T-helper 1 cell treated with Interleukin-12 subunit alpha and Interleukin-12 subunit beta and Interleukin-4 antibody, amounts not matched to agents 30 μg/mL and 1 μg/mL, for 36 hours (primary cell): ENCODE data around the gene SNX9.
"Not testable (repeated sequence)": the region's sequence is repeated elsewhere in the genome, so short reads cannot be mapped to it uniquely, and the experiment has no call there.

Source experiments
- H3K27ac Mint-ChIP-seq: one replicate; pipeline ENCODE4 v1.8.0; 2021; ENCODE audit warnings: mild to moderate bottlenecking, mixed read lengths
- H3K27me3 Mint-ChIP-seq: one replicate; pipeline ENCODE4 v1.8.0; 2021; ENCODE audit warnings: low read depth, mixed read lengths
- H3K36me3 Mint-ChIP-seq: one replicate; pipeline ENCODE4 v1.8.0; 2021; ENCODE audit warnings: low read depth, mixed read lengths
- H3K4me1 Mint-ChIP-seq: one replicate; pipeline ENCODE4 v1.8.0; 2021; ENCODE audit warnings: low read depth, mixed read lengths
- H3K4me3 Mint-ChIP-seq: one replicate; pipeline ENCODE4 v1.8.0; 2021; ENCODE audit warnings: mild to moderate bottlenecking, moderate library complexity, mixed read lengths
- H3K9me3 Mint-ChIP-seq: one replicate; pipeline ENCODE4 v1.8.0; 2021; ENCODE audit warnings: mixed read lengths

The SNX9 gene

DNA sequence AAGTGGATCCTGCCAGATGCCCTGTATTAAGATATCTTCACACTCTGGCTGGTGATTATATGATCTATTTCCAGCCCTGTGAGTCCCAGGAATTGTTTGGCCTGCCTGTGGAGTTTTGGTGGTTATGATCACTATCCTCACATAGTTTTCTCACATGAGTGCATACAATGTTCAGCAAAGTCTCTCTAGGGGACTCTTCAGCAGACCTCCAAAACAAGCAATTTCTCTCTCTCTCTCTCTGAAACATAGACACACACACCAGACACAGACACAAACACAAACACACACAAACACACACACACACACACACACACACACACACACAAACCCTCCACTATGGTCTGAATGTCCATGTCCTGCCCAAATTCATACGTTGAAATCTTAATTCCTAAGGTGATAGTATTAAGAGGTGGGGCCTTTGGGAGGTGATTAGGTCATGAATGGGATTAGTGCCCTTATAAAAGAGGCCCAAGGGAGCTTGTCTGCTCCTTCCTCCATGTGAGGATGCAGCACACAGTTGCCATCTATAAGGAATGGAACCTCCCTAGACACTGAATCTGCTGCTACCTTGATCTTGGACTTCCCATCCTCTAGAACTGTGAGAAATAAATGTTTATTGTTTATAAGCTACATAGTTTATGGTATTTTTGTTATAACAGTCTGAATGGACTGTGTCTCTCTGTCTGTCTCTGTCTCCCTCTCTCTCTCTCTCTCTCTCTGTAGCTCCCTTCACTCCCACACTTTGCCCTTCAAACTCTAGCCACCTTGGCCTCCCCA lies 136.6 kb downstream of the SNX9 start:
- Mint-ChIP-seq H3K4me3 (no peak overlapping the region), H3K9me3 (peaks cover 32% of the 10 kb centered on the region), H3K27me3 (no peaks in the 10 kb centered on the region), H3K36me3 (peaks cover 21% of the 10 kb centered on the region), H3K27ac (peak overlapping the region; percentile 16), H3K4me1 (peaks cover 23% of the 10 kb centered on the region)

- peaks cover 21% of the 10 kb centered on the region for H3K36me3 Mint-ChIP-seq
- H3K9me3 Mint-ChIP-seq, result peaks cover 36% of the 10 kb centered on the region
- no peak overlapping the region for H3K27ac Mint-ChIP-seq
- H3K27me3 Mint-ChIP-seq, result no peaks in the 10 kb centered on the region
- peaks cover 23% of the 10 kb centered on the region for H3K4me1 Mint-ChIP-seq
- H3K4me3 Mint-ChIP-seq, result no peak overlapping the region
Measured at GRCh38 chr6:157961153-157961831, 138.2 kb downstream of the SNX9 start.

DNA sequence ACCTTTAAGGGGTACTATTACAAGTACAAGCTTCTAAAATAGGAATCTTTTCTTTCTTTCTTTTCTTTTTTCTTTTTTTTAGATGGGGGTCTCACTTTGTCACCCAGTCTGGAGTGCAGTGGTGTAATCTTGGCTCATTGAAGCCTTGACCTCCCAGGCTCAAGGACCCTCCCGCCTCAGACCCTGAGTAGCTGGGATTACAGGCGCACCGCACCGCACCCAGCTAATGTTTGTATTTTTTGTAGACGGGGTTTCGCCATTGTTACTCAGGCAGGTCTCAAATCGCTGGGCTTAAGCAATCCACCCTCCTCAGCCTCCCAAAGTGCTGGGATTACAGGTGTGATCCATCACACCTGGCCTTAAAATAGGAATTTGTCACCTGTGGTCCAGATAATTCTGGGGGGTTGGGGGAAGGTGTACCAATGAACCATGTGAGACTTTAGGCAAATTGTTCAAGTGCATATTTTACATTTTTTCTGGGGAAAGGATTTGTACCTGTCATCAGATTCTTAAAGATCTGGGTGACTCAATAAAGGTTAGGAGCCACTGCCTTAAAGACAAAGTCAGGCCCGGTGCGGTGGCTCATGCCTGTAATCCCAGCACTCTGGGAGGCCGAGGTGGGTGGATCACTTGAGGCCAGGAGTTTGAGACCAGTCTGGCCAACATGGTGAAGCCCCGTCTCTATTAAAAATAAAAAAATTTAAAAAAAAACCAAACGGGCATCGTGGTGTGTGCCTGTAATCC lies 139.0 kb downstream of the SNX9 start:
- H3K4me1 Mint-ChIP-seq, result peaks cover 23% of the 10 kb centered on the region
- peaks cover 21% of the 10 kb centered on the region for H3K36me3 Mint-ChIP-seq
- H3K27ac Mint-ChIP-seq, result peak overlapping the region; percentile 85
- H3K4me3 Mint-ChIP-seq, result no peak overlapping the region
- H3K9me3 Mint-ChIP-seq, result peaks cover 36% of the 10 kb centered on the region
- no peaks in the 10 kb centered on the region for H3K27me3 Mint-ChIP-seq

GRCh38 chr6:157962601-157963302 lies 139.7 kb downstream of the SNX9 start:
- peak overlapping the region; percentile 85 for H3K27ac Mint-ChIP-seq
- peaks cover 21% of the 10 kb centered on the region for H3K36me3 Mint-ChIP-seq
- peaks cover 35% of the 10 kb centered on the region for H3K9me3 Mint-ChIP-seq
- no peaks in the 10 kb centered on the region for H3K27me3 Mint-ChIP-seq
- peak overlapping the region; percentile 71 for H3K4me3 Mint-ChIP-seq
- H3K4me1 Mint-ChIP-seq, result peaks cover 25% of the 10 kb centered on the region

DNA sequence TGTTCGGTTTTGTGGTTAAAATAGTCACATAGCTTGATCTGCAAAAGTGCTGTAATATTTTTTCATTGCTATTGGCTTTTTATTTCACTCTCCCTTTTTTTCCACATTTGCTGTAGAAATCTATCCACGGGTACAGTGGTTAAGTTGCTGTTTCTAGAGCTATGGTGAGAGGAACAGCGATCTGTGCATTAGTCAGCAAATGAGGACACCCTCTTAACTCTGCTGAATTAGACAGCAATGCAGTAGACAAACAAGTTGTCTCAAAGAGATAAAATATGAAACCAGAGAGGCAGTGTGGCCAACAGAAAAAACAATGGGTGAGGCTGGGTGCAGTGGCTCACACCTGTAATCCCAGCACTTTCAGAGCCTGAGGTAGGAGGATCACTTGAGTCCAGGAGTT lies 141.1 kb downstream of the SNX9 start:
- H3K9me3 Mint-ChIP-seq, result peaks cover 24% of the 10 kb centered on the region
- peaks cover 27% of the 10 kb centered on the region for H3K4me1 Mint-ChIP-seq
- peaks cover 16% of the 10 kb centered on the region for H3K36me3 Mint-ChIP-seq
- H3K27ac Mint-ChIP-seq, result peak overlapping the region; percentile 8
- peaks cover 2% of the 10 kb centered on the region for H3K27me3 Mint-ChIP-seq
- no peak overlapping the region for H3K4me3 Mint-ChIP-seq

DNA sequence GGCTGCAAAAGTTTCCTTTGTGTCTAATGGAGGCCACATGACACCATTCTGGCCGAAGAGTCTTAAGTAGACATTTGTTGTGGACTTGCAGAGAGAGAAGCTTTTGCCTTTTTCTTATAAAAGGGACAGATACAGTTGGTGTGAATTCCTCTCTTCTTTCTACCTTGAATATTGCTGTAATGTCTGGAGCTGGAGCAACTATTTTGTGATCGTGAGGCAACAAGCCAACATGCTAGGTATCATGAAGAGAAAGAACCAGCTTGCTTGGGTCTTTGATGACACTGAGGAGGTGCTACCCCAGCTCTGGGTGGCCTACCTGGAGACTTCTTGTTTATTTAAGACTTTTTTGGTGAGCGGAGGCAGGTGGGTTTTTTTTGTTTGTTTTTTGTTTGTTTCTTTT lies 142.3 kb downstream of the SNX9 start:
- H3K36me3 Mint-ChIP-seq, result peaks cover 5% of the 10 kb centered on the region
- peaks cover 12% of the 10 kb centered on the region for H3K9me3 Mint-ChIP-seq
- H3K27me3 Mint-ChIP-seq, result peaks cover 5% of the 10 kb centered on the region
- no peak overlapping the region for H3K4me3 Mint-ChIP-seq
- peaks cover 26% of the 10 kb centered on the region for H3K4me1 Mint-ChIP-seq
- H3K27ac Mint-ChIP-seq, result no peak overlapping the region

GRCh38 chr6:157966589-157966977 lies 143.5 kb downstream of the SNX9 start:
- Mint-ChIP-seq H3K27me3 (peaks cover 17% of the 10 kb centered on the region), H3K36me3 (peaks cover 4% of the 10 kb centered on the region), H3K9me3 (peaks cover 9% of the 10 kb centered on the region), H3K27ac (no peak overlapping the region), H3K4me1 (peaks cover 23% of the 10 kb centered on the region), H3K4me3 (no peak overlapping the region)

DNA sequence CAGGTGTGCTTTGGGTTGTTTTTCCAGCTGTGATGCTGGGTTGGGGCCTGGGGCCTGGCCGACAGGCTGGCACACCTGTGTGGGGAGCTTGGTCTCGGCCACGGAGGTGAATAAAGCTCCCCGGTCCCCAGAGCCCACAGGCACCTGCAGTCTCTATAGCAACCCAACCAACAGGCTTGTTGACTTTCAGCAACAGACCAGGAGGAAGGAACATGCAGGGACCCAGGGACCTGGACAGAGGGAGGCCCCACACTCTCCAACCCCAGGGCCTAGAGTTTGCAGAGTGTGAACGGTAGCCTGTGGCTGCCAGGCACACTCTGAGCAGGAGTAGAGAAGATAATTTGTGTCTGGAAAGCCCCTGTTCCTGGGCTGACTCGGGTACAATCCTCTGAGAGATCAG lies 144.0 kb downstream of the SNX9 start:
- H3K27ac Mint-ChIP-seq, result no peak overlapping the region
- peaks cover 9% of the 10 kb centered on the region for H3K9me3 Mint-ChIP-seq
- H3K36me3 Mint-ChIP-seq, result peaks cover 4% of the 10 kb centered on the region
- H3K4me3 Mint-ChIP-seq, result no peak overlapping the region
- peaks cover 24% of the 10 kb centered on the region for H3K4me1 Mint-ChIP-seq
- H3K27me3 Mint-ChIP-seq, result peaks cover 19% of the 10 kb centered on the region

DNA sequence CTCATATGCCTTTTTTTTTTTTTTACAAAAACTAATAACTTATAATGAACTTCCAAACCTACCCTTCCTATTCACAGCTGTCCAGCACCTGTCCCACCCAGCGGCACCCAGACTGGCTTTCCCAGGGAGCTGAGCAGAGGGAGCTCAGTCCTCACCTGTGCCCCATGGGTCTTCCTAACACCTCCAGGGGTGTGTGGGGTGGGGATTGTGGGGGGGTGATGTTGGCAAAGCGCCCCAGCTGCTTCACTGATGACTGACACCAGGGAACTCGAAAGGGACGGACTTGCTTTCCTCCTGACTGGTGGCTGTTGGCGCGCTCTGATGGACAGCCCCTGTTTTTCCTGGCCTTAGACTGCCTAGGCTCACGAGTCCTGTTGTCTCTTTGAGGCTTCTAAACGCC lies 144.4 kb downstream of the SNX9 start:
- Mint-ChIP-seq H3K4me1 (peaks cover 23% of the 10 kb centered on the region), H3K36me3 (peaks cover 4% of the 10 kb centered on the region), H3K4me3 (no peak overlapping the region), H3K27me3 (peaks cover 19% of the 10 kb centered on the region), H3K9me3 (peaks cover 9% of the 10 kb centered on the region), H3K27ac (no peak overlapping the region)

- H3K27me3 Mint-ChIP-seq, result peaks cover 31% of the 10 kb centered on the region
Measured at GRCh38 chr6:157972177-157972576, 149.1 kb downstream of the SNX9 start.

GRCh38 chr6:157974341-157974894 lies 151.4 kb downstream of the SNX9 start:
- Mint-ChIP-seq H3K36me3 (no peaks in the 10 kb centered on the region), H3K9me3 (no peaks in the 10 kb centered on the region), H3K27ac (no peak overlapping the region), H3K27me3 (peaks cover 38% of the 10 kb centered on the region), H3K4me1 (peaks cover 8% of the 10 kb centered on the region), H3K4me3 (no peak overlapping the region)

More at GRCh38 chr6:157972177-157972576, 149.1 kb downstream of the SNX9 start:
- H3K4me3 Mint-ChIP-seq, H3K9me3 Mint-ChIP-seq, H3K36me3 Mint-ChIP-seq, H3K4me1 Mint-ChIP-seq, H3K27ac Mint-ChIP-seq: not testable (repeated sequence)

DNA sequence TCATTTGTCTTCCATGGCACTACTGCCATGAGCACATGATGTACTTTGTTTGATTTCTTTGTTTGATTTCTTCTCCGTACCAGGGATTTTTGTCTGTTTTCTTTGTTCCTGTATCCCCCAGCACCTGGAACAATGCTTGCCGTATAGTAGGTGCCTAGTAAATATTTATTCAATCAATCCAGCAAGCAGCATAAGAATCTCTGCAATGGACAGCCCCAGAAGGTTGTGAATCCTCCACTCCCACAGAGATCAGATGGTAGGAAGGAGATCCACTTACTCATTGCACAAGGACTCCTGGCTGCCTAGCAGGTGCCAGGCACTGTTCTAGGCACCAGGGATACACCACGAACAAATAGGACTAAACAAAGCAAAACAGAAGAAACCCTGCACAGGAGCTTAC lies 151.9 kb downstream of the SNX9 start:
- Mint-ChIP-seq H3K4me3 (no peak overlapping the region), H3K27me3 (peaks cover 38% of the 10 kb centered on the region), H3K27ac (no peak overlapping the region), H3K36me3 (no peaks in the 10 kb centered on the region), H3K4me1 (peaks cover 13% of the 10 kb centered on the region), H3K9me3 (no peaks in the 10 kb centered on the region)

DNA sequence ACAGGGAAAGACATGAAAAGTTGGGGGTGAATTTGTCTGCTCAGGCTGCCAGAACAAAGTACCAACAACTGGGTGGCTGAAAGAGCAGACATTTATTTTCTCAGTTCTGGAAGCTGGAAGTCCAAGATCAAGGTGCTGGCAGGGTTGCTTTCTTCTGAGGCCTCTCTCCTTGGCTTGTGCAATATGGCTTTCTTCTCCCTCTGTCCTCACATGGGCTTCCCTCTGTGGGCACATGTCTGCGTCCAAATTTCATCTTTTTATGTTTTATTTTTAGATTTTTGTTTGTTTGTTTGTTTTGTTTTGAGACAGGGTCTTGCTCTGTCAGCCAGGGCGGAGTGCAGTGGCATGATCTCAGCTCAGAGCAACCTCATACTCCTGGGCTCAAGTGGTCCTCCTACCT lies 152.4 kb downstream of the SNX9 start:
- Mint-ChIP-seq H3K4me1 (peaks cover 16% of the 10 kb centered on the region), H3K36me3 (no peaks in the 10 kb centered on the region), H3K27ac (no peak overlapping the region), H3K4me3 (no peak overlapping the region), H3K27me3 (peaks cover 38% of the 10 kb centered on the region), H3K9me3 (no peaks in the 10 kb centered on the region)
